GM18870 (cell line): ENCODE data around the gene WIPF1.
"Not testable (repeated sequence)": the region's sequence is repeated elsewhere in the genome, so short reads cannot be mapped to it uniquely, and the experiment has no call there.

Experiments
- ATAC-seq: cut with Tn5 transposase; IDR thresholded peaks from one replicate; pipeline ENCODE4 v1.9.1; 2021; ENCODE audit warnings: moderate library complexity; ENCODE audit not compliant: unreplicated experiment

Gene WIPF1

GRCh38 chr2:174573621-174574081 is 24.0 kb downstream of the WIPF1 start:
- ATAC-seq = no peak

- no peak for ATAC-seq
These were observed 25.0 kb downstream of the WIPF1 start for GRCh38 chr2:174572556-174572955.

- ATAC-seq = no peak
These were observed 25.8 kb downstream of the WIPF1 start for GRCh38 chr2:174571669-174572323.

- ATAC-seq = no peak
These were observed 27.2 kb downstream of the WIPF1 start for GRCh38 chr2:174570318-174570958.

GRCh38 chr2:174569678-174570077 is 27.9 kb downstream of the WIPF1 start:
- no peak for ATAC-seq

GRCh38 chr2:174568425-174568824 is 29.2 kb downstream of the WIPF1 start:
- no peak for ATAC-seq

- no peak for ATAC-seq
These were observed 30.7 kb downstream of the WIPF1 start for GRCh38 chr2:174566871-174567270.

- no peak for ATAC-seq
These were observed 33.9 kb downstream of the WIPF1 start for GRCh38 chr2:174563530-174564282.

GRCh38 chr2:174561972-174562370 is 35.6 kb downstream of the WIPF1 start:
- ATAC-seq = no peak

GRCh38 chr2:174561283-174561971 is 36.2 kb downstream of the WIPF1 start:
- no peak for ATAC-seq

- ATAC-seq = no peak
These were observed 36.9 kb downstream of the WIPF1 start for GRCh38 chr2:174560737-174561136.

GRCh38 chr2:174555998-174556397 is 41.6 kb downstream of the WIPF1 start:
- no peak for ATAC-seq

- ATAC-seq = no peak
These were observed 43.0 kb downstream of the WIPF1 start for GRCh38 chr2:174554529-174555150.

- ATAC-seq = no peak
These were observed 43.7 kb downstream of the WIPF1 start for GRCh38 chr2:174553811-174554493.

- no peak for ATAC-seq
These were observed 44.7 kb downstream of the WIPF1 start for GRCh38 chr2:174552880-174553279.

- no peak for ATAC-seq
These were observed 45.9 kb downstream of the WIPF1 start for GRCh38 chr2:174551697-174552096.

- ATAC-seq = not testable (repeated sequence)
These were observed 49.0 kb downstream of the WIPF1 start for GRCh38 chr2:174548646-174549045.

GRCh38 chr2:174548021-174548420 is 49.6 kb downstream of the WIPF1 start:
- not testable (repeated sequence) for ATAC-seq

GRCh38 chr2:174546519-174547506 is 50.8 kb downstream of the WIPF1 start:
- ATAC-seq = no peak
